Measurements from ENCODE around the gene ACOT11.

ACOT11 gene

DNA sequence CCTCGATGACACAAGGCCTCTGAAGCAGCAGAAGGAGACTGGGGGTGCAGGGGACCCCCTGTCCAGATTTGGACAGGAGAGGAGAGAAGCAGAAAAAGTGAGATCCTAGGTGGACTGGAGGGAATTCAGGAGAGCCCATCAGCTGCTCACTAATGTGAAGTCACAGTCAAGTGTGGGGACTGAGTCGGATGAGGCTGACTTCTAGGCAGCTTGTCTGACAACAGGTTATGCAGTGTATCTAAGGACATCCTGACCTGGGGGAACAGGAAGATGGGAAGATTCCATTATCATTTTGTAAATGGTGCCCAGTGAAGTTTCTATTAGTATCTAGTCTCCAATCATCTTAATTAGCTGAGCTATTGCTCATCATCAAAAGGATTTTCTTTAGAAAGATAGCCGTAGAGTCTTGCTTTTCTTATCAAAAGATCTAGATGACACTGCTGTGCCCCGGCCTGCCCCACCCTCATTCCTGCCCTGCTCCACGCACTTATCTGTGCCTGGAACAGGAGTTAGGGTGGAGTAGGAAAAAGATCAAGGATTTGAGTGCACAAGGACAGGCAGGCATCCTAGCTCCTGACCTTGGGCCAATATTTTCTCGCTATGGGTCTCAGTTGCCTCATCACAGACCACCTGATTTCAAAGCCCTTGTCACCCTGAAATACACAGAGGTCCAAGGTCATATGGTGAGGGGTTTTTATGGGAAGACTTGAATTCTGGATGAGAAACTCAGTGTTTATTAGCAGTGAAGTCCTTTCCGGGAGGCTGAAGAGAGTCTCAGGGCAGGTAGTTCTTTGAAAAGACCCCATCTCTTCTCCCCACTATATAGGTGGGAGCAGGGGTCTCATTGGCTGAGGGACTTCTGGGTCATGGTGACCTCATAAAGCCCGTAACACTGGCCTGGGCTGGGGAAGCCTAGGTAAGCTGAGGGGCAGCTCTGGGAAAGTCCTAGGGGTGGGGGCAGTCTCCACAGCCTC lies 93.1 kb downstream of the ACOT11 start, which contains the start of gene MROH7:
Gene MROH7, plus strand, starts transcription at position 924 of the 974 bp plus-strand sequence. CDS start 11,141 bp downstream, outside the sequence.
- Histone ChIP-seq H3K36me3 (no peaks in the 10 kb centered on the region), H3K4me3 (ENCODE audit: low read depth, low read length) (no peak within 1 kb of the TSS), H3K9me3 (ENCODE audit: severe bottlenecking) (peaks cover 9% of the 10 kb centered on the region), H3K27me3 (ENCODE audit: insufficient read depth, low read depth, severe bottlenecking) (no peaks in the 10 kb centered on the region), H3K27ac (no peak within 1 kb of the TSS)
- TF ChIP-seq, protein P1, sequence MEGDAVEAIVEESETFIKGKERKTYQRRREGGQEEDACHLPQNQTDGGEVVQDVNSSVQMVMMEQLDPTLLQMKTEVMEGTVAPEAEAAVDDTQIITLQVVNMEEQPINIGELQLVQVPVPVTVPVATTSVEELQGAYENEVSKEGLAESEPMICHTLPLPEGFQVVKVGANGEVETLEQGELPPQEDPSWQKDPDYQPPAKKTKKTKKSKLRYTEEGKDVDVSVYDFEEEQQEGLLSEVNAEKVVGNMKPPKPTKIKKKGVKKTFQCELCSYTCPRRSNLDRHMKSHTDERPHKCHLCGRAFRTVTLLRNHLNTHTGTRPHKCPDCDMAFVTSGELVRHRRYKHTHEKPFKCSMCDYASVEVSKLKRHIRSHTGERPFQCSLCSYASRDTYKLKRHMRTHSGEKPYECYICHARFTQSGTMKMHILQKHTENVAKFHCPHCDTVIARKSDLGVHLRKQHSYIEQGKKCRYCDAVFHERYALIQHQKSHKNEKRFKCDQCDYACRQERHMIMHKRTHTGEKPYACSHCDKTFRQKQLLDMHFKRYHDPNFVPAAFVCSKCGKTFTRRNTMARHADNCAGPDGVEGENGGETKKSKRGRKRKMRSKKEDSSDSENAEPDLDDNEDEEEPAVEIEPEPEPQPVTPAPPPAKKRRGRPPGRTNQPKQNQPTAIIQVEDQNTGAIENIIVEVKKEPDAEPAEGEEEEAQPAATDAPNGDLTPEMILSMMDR (IDR thresholded peaks at IDR 0.05; ENCODE audit: low read depth, low read length): no peak
- DNase-seq: no peak

DNA sequence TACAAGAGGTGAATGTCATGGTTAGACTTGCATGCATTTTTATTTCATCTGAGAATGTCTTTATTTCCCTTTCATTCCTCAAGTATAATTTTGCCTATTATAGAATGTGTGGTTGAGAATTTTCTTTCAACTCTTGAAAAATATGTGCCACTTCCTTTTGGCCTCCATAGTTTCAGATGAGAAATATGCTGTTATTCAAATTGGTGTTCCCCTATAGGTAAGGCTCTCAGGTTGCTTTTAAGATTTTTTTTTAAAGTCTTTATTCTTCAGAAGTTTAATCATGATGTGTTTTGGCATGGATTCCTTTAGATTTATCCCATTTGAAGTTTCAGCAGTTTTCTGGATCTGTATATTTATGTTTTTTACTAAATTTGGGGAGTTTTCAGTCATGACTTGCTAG lies 95.7 kb downstream of the ACOT11 start:
- Histone ChIP-seq H3K9me3 (ENCODE audit: severe bottlenecking) (peaks cover 9% of the 10 kb centered on the region), H3K4me3 (ENCODE audit: low read depth, low read length) (no peak overlapping the region), H3K27me3 (ENCODE audit: insufficient read depth, low read depth, severe bottlenecking) (no peaks in the 10 kb centered on the region), H3K27ac (no peak overlapping the region), H3K36me3 (no peaks in the 10 kb centered on the region)
- no peak for DNase-seq
- TF ChIP-seq, protein P1 (IDR thresholded peaks at IDR 0.05; ENCODE audit: low read depth, low read length): no peak

DNA sequence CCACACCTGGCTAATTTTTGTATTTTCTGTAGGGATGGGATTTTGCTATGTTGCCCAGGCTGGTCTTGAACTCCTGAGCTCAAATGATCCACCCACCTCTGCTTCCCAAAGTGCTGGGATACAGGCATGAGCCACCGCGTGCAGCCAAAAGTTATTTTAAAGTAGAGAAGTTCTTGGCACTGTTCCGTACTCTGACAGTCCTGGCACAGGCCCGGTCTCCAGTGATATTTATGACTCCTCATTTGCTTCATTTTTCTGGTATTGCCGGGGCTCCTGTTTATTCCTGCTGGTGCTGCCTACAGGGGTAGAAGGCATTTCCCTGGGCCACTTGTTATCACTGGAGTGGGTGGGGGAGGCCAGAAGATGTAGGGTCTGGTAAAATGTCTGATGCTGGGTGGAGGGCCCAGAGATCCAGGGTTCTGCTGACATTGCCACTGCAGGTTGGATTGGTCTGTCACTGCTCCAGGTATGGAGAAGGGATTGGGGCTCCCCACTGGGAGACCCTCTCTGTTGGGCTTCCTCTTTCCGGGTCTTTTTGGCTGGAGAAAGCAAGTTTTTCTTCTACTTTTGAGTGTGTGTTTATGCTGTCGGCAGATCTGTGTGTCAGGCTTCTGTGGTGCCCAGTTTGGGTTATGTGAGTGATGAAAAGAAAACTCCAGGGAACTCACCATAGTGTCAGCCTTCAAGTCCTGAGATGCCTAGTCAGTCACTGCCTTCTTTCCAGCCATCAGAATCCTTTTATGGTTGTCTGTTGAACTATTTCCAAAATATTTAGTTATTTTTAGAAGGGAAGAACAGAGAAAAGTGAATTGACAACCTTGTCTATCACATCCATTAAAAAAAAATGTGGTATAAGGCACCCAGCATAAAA lies 98.0 kb downstream of the ACOT11 start:
- Histone ChIP-seq H3K9me3 (ENCODE audit: severe bottlenecking) (peaks cover 9% of the 10 kb centered on the region), H3K27ac (no peak overlapping the region)
- DNase-seq: no peak

DNA sequence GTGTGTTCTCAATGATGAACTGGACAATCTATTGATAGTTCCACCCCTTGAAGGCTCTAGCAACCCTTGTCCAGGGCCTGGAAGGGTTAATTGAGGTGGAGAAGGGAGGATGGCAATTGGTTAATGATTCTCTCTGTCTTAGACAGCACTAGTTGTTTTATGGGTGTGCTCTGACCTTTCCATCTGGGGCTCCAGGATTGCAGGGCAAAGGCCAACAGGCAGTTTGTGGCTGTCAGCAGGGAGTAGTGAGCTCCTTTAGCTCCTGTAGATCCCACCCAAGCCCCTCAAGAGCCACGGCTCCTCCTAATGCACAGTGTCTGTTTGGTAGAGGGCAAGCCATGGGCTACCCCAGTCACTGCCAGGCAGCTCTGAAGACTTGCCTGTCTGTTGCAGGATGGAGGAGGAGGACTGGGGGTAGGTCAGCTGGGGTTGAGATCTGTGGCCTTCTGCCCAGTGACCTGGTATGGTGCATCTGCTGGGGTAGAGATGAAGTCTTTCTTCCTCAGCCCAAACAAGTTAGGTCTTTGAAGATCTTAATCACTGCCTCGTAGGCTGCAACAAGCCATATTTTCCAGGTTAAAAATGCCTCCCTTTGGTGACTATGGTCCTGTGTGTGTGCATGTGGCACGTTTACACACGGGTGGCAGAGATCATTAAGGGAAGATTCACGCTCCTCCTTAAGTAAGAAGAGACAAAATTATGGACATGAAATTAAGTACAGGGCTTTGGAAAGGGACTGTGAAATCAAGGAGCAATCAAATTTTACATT lies 101.3 kb downstream of the ACOT11 start:
- H3K4me3 ChIP-seq (ENCODE audit: low read depth, low read length): no peak overlapping the region
- no peak for DNase-seq
- H3K27me3 ChIP-seq (ENCODE audit: insufficient read depth, low read depth, severe bottlenecking): no peaks in the 10 kb centered on the region
- H3K27ac ChIP-seq: no peak overlapping the region
- no peaks in the 10 kb centered on the region for H3K36me3 ChIP-seq
- TF ChIP-seq, protein P1 (IDR thresholded peaks at IDR 0.05; ENCODE audit: low read depth, low read length): no peak
- no peaks in the 10 kb centered on the region for H3K9me3 ChIP-seq (ENCODE audit: severe bottlenecking)

More for the DNA sequence above, 98.0 kb downstream of the ACOT11 start:
- Histone ChIP-seq H3K36me3 (no peaks in the 10 kb centered on the region), H3K27me3 (ENCODE audit: insufficient read depth, low read depth, severe bottlenecking) (no peaks in the 10 kb centered on the region), H3K4me3 (ENCODE audit: low read depth, low read length) (no peak overlapping the region)
- TF ChIP-seq, protein P1 (IDR thresholded peaks at IDR 0.05; ENCODE audit: low read depth, low read length): no peak

DNA sequence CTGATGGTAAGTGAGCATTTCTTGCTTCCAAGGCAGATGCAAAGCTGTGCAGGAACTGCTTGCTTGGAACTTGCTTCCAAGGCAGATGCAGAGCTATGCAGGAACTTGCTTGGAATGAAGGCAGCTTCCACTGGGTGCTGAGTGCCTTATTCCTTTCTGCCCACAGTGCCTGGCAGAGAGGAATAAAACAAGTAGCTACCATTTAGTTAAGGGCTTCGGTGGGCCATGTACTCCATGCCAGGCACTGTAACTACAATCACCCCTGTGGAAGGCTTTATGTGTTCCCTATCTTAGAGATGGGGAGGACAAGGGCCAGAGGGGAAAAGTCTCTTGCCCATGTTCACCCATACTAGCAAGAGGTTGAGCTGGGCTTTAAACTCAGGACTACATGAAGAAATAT lies 101.9 kb downstream of the ACOT11 start:
- Histone ChIP-seq H3K9me3 (ENCODE audit: severe bottlenecking) (no peaks in the 10 kb centered on the region), H3K27ac (no peak overlapping the region), H3K4me3 (ENCODE audit: low read depth, low read length) (no peak overlapping the region), H3K36me3 (no peaks in the 10 kb centered on the region), H3K27me3 (ENCODE audit: insufficient read depth, low read depth, severe bottlenecking) (no peaks in the 10 kb centered on the region)
- TF ChIP-seq, protein P1 (IDR thresholded peaks at IDR 0.05; ENCODE audit: low read depth, low read length): no peak
- no peak for DNase-seq
